Measurements from ENCODE around the gene PRR16.
"Not testable (repeated sequence)": the region's sequence is repeated elsewhere in the genome, so short reads cannot be mapped to it uniquely, and the experiment has no call there.

Gene PRR16

GRCh38 chr5:120677481-120677880 lies 213.4 kb downstream of the PRR16 start:
- DNase-seq: no peak

- DNase-seq: no peak
Measured at GRCh38 chr5:120678279-120678678, 214.2 kb downstream of the PRR16 start.

- DNase-seq: no peak
Measured at GRCh38 chr5:120682851-120683250, 218.8 kb downstream of the PRR16 start.

- no peak for DNase-seq
Measured at GRCh38 chr5:120683580-120683979, 219.5 kb downstream of the PRR16 start.

- no peak for DNase-seq
Measured at GRCh38 chr5:120684213-120684612, 220.1 kb downstream of the PRR16 start.

- DNase-seq: no peak
Measured at GRCh38 chr5:120684749-120685415, 220.8 kb downstream of the PRR16 start.

- no peak for DNase-seq
Measured at GRCh38 chr5:120690621-120691407, 226.7 kb downstream of the PRR16 start.

- DNase-seq: no peak
Measured at GRCh38 chr5:120692325-120692724, 228.2 kb downstream of the PRR16 start.

- DNase-seq: no peak
Measured at GRCh38 chr5:120695368-120695880, 231.3 kb downstream of the PRR16 start.

GRCh38 chr5:120697147-120697546 lies 233.0 kb downstream of the PRR16 start:
- no peak for DNase-seq

GRCh38 chr5:120697670-120698327 lies 233.7 kb downstream of the PRR16 start:
- DNase-seq: not testable (repeated sequence)

GRCh38 chr5:120700653-120701052 lies 236.6 kb downstream of the PRR16 start:
- not testable (repeated sequence) for DNase-seq

- not testable (repeated sequence) for DNase-seq
Measured at GRCh38 chr5:120702817-120703538, 238.9 kb downstream of the PRR16 start.

- DNase-seq: no peak
Measured at GRCh38 chr5:120703918-120704587, 240.0 kb downstream of the PRR16 start.

GRCh38 chr5:120706877-120707276 lies 242.8 kb downstream of the PRR16 start:
- DNase-seq: no peak

GRCh38 chr5:120717381-120717780 lies 253.3 kb downstream of the PRR16 start:
- DNase-seq: no peak

- no peak for DNase-seq
Measured at GRCh38 chr5:120730214-120730613, 266.1 kb downstream of the PRR16 start.

- no peak for DNase-seq
Measured at GRCh38 chr5:120734033-120734432, 269.9 kb downstream of the PRR16 start.

- no peak for DNase-seq
Measured at GRCh38 chr5:120735076-120735475, 271.0 kb downstream of the PRR16 start.
